ENCODE data around the gene TPP1.

The TPP1 gene

DNA sequence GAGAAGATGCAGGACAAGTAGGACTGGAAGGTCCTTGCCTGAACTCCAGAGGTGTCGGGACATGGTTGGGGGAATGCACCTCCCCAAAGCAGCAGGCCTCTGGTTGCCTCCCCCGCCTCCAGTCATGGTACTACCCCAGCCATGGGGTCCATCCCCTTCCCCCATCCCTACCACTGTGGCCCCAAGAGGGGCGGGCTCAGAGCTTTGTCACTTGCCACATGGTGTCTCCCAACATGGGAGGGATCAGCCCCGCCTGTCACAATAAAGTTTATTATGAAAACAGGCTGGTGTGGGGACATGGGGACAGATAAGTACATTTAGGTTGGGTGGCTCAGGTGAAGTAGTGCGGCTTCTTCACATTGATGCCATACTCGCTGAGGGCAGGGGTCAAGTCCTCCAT lies 8.6 kb downstream of the TPP1 start:
- Mint-ChIP-seq H3K9me3 (no peaks in the 10 kb centered on the region), H3K36me3 (ENCODE audit: low read depth) (peaks cover 31% of the 10 kb centered on the region), H3K4me3 (peak overlapping the region; percentile 88 to 93 (median 90)), H3K27ac (peak overlapping the region in 2 of 3 experiments; percentile 46 to 84), H3K27me3 (ENCODE audit: low read depth) (no peaks in the 10 kb centered on the region), H3K4me1 (peaks cover 20% of the 10 kb centered on the region)
- TF ChIP-seq, protein P1, sequence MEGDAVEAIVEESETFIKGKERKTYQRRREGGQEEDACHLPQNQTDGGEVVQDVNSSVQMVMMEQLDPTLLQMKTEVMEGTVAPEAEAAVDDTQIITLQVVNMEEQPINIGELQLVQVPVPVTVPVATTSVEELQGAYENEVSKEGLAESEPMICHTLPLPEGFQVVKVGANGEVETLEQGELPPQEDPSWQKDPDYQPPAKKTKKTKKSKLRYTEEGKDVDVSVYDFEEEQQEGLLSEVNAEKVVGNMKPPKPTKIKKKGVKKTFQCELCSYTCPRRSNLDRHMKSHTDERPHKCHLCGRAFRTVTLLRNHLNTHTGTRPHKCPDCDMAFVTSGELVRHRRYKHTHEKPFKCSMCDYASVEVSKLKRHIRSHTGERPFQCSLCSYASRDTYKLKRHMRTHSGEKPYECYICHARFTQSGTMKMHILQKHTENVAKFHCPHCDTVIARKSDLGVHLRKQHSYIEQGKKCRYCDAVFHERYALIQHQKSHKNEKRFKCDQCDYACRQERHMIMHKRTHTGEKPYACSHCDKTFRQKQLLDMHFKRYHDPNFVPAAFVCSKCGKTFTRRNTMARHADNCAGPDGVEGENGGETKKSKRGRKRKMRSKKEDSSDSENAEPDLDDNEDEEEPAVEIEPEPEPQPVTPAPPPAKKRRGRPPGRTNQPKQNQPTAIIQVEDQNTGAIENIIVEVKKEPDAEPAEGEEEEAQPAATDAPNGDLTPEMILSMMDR (IDR thresholded peaks at IDR 0.05; ENCODE audit: unreplicated experiment in 3 of 3): no peak

GRCh38 chr11:6609502-6610015 lies 9.7 kb downstream of the TPP1 start:
- peak overlapping the region in 2 of 3 experiments; percentile 46 to 58 for H3K27ac Mint-ChIP-seq
- H3K36me3 Mint-ChIP-seq (ENCODE audit: low read depth): peaks cover 27% of the 10 kb centered on the region
- no peaks in the 10 kb centered on the region for H3K27me3 Mint-ChIP-seq (ENCODE audit: low read depth)
- H3K4me3 Mint-ChIP-seq: peak overlapping the region; percentile 67 to 93 (median 79)
- TF ChIP-seq, protein P1 (IDR thresholded peaks at IDR 0.05; ENCODE audit: unreplicated experiment in 3 of 3): no peak
- H3K9me3 Mint-ChIP-seq: no peaks in the 10 kb centered on the region
- peaks cover 20% of the 10 kb centered on the region for H3K4me1 Mint-ChIP-seq

- Mint-ChIP-seq H3K27ac (peak overlapping the region in 2 of 3 experiments; percentile 22 to 44), H3K9me3 (no peaks in the 10 kb centered on the region), H3K4me3 (peak overlapping the region; percentile 8 to 18 (median 9))
These were observed 10.3 kb downstream of the TPP1 start for GRCh38 chr11:6608726-6609501.

DNA sequence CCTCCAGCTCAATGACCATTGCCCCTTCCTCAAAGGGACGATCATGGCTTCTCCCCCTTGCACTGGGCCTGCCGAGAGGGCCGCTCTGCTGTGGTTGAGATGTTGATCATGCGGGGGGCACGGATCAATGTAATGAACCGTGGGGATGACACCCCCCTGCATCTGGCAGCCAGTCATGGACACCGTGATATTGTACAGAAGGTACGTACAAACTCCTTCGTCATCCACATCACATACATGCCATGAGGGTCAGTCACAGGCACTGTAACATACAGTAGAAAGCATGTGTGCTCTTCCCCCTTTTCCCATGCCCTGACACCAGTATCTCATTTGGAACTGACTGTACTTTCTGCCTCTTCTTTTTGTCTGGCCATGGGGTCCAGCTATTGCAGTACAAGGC lies 11.2 kb downstream of the TPP1 start:
- Mint-ChIP-seq H3K4me3 (peak overlapping the region in 2 of 3 experiments; percentile 24 to 69), H3K9me3 (no peaks in the 10 kb centered on the region), H3K36me3 (ENCODE audit: low read depth) (peaks cover 27% of the 10 kb centered on the region), H3K27me3 (ENCODE audit: low read depth) (no peaks in the 10 kb centered on the region), H3K27ac (peak overlapping the region in 2 of 3 experiments; percentile 97 to 99), H3K4me1 (peaks cover 20% of the 10 kb centered on the region)
- TF ChIP-seq, protein P1 (IDR thresholded peaks at IDR 0.05; ENCODE audit: unreplicated experiment in 3 of 3): no peak

More at GRCh38 chr11:6608726-6609501, 10.3 kb downstream of the TPP1 start:
- Mint-ChIP-seq H3K27me3 (ENCODE audit: low read depth) (no peaks in the 10 kb centered on the region), H3K36me3 (ENCODE audit: low read depth) (peaks cover 27% of the 10 kb centered on the region), H3K4me1 (peaks cover 20% of the 10 kb centered on the region)
- TF ChIP-seq, protein P1 (IDR thresholded peaks at IDR 0.05; ENCODE audit: unreplicated experiment in 3 of 3): no peak

DNA sequence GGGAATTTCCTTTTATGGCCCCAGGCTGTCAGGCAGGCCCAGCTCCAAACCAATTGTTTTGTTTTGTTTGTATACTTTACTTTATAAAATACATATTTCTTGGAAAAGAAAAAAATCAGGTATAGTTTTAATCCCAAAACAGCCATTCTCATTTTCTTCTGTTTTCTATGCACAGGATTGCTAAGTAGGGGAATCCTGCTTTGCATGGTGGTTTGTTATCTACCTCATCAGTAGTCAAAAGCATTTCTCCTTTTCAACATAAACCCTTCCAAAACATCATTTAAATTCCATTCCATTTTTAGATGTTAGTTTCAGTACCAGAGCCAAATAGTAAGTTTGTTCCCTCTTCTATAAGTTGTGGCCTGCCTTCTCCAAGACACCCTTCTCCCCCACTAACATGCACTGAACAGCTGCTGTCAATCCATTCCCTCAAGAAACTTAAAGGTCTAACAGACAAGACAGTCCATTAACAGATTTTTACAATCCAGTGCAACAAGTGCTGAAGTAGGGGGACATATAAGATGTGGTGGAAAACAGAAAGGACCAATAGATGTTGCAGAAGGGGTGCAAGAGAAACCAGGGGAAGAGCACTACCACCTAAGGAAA lies 11.9 kb downstream of the TPP1 start:
- Mint-ChIP-seq H3K36me3 (ENCODE audit: low read depth) (peaks cover 27% of the 10 kb centered on the region), H3K4me1 (peaks cover 20% of the 10 kb centered on the region), H3K27me3 (ENCODE audit: low read depth) (no peaks in the 10 kb centered on the region), H3K4me3 (peak overlapping the region; percentile 24 to 79 (median 73)), H3K9me3 (no peaks in the 10 kb centered on the region), H3K27ac (peak overlapping the region in 2 of 3 experiments; percentile 97 to 99)
- TF ChIP-seq, protein P1 (IDR thresholded peaks at IDR 0.05; ENCODE audit: unreplicated experiment in 3 of 3): no peak
